A549 (cell line): ENCODE data around the gene ARHGAP42.

ENCODE experiments used
- HDAC2 ChIP-seq: fragments of 200-600 bp; sonication (generic); IDR thresholded peaks from 2 replicates; pipeline ENCODE4 v1.6.1; 2016
- TF ChIP-seq, protein P1 (sequence below): fragments of 150-350 bp; IDR thresholded peaks from 2 replicates; pipeline ENCODE4 v1.6.1; 2014; ENCODE audit warnings: low read depth, mild to moderate bottlenecking, low read length
- TF ChIP-seq, protein P2 (sequence below): fragments of >200 bp; sonication (Bioruptor Twin); formaldehyde crosslinking; IDR thresholded peaks from 2 replicates; pipeline ENCODE4 v1.6.1; 2016

- TF ChIP-seq, protein P1, sequence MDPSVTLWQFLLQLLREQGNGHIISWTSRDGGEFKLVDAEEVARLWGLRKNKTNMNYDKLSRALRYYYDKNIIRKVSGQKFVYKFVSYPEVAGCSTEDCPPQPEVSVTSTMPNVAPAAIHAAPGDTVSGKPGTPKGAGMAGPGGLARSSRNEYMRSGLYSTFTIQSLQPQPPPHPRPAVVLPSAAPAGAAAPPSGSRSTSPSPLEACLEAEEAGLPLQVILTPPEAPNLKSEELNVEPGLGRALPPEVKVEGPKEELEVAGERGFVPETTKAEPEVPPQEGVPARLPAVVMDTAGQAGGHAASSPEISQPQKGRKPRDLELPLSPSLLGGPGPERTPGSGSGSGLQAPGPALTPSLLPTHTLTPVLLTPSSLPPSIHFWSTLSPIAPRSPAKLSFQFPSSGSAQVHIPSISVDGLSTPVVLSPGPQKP, result no peak
- TF ChIP-seq HDAC2, result no peak
- TF ChIP-seq, protein P2, sequence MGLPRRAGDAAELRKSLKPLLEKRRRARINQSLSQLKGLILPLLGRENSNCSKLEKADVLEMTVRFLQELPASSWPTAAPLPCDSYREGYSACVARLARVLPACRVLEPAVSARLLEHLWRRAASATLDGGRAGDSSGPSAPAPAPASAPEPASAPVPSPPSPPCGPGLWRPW, result no peak
These were observed 144.9 kb downstream of the ARHGAP42 start for GRCh38 chr11:100831929-100832494.
